ENCODE results near the gene HCN2. TPM values are rescaled to one million over a fixed set of nuclear protein-coding genes. Genes with fewer than 3 reads are reported as not detected.
A peak's percentile ranks its signal among the peaks of the same experiment; 100 is the strongest.
"Not testable (repeated sequence)": the region's sequence is repeated elsewhere in the genome, so short reads cannot be mapped to it uniquely, and the experiment has no call there.

The HCN2 gene
- total RNA-seq, 1 donor from 2014 or later = 8.0 TPM

- not testable (repeated sequence) for DNase-seq
Observed at GRCh38 chr19:605061-605971, 15.6 kb downstream of the HCN2 start.

GRCh38 chr19:607301-608154 lies 17.8 kb downstream of the HCN2 start:
- DNase-seq = no peak

DNA sequence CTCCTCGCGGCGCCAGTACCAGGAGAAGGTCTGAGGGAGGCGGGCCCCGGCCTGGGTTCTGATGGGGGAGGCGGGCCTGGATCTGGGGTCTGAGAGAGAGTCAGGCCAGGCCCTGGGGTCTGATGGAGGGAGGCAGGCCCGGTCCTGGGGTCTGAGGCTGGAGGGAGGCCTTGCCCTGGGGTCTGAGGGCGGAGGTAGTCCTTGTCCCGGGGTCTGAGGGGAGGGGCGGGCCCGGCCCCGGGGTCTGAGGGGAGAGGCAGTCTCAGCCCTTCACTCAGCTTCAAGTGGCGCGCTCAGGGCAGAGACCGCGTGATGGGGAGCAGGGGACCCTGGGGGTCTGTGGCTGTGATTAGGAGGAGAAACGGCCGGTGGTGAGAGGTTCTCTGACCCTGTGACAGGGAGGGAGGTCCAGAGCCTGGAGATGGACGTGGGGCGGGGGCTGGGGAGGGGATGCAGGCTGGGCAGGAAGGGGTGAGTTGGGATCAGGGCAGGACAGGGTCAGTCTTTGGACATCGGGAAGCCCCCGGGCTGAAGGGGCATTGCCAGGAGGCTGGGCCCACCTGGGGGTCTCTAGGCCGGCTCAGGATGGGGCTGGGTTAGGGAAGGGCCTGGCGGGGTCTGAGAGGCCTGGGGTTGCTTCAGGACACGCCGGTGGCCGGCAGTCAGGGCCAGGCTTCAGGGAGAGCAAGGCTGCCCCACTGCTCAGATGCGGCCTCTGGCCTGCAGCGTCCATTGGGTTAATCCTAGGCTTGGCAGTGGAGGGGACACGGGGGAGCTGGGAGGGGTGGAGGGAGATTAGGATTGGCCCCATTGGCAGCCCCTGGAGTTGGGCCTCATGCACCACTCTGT lies 18.7 kb downstream of the HCN2 start:
- DNase-seq = no peak

DNA sequence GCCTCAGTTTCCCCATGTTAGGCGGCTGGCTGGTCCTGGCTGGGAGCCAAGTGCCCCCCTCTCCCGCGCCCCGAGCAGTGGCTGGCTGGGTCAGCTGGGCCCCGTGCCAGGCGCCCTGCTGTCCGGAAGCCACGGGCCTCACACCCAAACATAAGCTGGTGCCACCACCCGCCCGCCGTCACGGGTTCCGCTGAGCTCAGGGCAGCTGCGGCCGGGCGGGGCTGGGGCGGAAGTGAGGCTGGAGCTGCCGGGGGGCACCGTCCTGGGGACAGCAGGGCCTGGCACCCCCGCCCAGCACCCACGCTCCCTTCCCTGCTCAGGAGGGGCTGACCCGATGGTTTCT lies 19.3 kb downstream of the HCN2 start:
- DNase-seq = peak; percentile 51

GRCh38 chr19:610071-610800 lies 20.6 kb downstream of the HCN2 start:
- no peak for DNase-seq

DNA sequence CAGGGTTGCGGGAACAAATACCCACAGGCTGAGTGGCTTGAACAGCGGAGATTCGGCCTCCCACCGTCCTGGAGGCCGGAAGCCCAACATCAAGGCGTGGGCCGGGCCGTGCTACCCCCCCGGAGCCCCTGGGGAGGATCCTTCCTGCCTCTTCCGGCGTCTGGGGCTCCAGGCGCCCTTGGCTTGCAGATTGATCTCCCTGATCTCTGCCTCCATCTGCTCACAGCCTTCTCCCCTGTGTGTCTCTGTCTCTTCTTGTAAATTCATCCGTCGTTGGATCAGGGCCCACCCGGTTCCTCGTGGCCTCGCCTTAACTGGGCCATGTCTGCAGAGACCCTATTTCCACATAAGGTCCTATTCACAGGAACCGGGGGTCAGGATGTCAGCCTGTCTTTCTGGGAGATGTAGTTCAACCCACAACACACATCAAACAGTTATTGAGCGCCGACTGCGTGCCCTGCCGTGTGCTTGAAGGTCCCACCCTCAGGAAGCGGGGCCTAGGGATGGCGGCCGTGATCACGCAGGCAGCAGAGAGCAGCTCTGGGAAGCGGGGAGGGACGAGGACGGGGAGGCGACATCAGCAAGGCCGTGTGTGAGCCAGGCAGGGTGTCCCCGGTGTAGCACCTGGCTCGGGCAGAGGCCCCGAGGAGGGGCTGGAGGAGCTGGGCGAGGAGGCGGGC lies 21.3 kb downstream of the HCN2 start:
- DNase-seq = no peak

- DNase-seq = no peak
Observed at GRCh38 chr19:611481-611868, 21.8 kb downstream of the HCN2 start.

DNA sequence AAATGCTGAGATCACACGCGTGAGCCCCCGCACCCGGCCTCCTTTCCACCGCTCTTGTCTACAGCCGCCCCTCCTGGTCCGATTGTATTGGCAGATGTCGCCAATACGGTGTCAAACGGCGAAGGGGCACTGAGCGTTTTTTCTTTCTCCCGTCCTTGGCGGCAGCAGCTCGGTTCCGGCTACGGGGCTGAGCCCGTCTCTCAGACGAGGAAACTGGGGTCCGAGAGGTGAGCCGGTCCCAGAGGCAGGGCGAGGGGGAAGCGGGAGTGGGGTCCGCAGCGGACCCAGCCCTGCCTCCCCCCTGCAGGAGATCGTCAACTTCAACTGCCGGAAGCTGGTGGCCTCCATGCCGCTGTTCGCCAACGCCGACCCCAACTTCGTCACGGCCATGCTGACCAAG lies 23.3 kb downstream of the HCN2 start:
- DNase-seq = no peak

- no peak for DNase-seq
Observed at GRCh38 chr19:613732-614567, 24.3 kb downstream of the HCN2 start.

DNA sequence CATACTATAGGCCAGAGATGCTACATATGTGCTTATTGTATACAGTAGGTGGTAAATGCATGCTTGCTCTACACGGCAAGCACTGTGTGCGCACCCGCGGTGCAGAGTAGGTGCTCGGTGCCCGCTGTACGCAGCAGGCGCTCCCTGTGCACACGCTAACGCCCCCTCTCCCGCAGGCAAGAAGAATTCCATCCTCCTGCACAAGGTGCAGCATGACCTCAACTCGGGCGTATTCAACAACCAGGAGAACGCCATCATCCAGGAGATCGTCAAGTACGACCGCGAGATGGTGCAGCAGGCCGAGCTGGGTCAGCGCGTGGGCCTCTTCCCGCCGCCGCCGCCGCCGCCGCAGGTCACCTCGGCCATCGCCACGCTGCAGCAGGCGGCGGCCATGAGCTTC lies 25.9 kb downstream of the HCN2 start:
- no peak for DNase-seq

DNA sequence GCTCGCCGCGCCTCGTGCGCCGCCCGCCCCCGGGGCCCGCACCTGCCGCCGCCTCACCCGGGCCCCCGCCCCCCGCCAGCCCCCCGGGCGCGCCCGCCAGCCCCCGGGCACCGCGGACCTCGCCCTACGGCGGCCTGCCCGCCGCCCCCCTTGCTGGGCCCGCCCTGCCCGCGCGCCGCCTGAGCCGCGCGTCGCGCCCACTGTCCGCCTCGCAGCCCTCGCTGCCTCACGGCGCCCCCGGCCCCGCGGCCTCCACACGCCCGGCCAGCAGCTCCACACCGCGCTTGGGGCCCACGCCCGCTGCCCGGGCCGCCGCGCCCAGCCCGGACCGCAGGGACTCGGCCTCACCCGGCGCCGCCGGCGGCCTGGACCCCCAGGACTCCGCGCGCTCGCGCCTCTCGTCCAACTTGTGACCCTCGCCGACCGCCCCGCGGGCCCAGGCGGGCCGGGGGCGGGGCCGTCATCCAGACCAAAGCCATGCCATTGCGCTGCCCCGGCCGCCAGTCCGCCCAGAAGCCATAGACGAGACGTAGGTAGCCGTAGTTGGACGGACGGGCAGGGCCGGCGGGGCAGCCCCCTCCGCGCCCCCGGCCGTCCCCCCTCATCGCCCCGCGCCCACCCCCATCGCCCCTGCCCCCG lies 26.5 kb downstream of the HCN2 start:
- DNase-seq = no peak

DNA sequence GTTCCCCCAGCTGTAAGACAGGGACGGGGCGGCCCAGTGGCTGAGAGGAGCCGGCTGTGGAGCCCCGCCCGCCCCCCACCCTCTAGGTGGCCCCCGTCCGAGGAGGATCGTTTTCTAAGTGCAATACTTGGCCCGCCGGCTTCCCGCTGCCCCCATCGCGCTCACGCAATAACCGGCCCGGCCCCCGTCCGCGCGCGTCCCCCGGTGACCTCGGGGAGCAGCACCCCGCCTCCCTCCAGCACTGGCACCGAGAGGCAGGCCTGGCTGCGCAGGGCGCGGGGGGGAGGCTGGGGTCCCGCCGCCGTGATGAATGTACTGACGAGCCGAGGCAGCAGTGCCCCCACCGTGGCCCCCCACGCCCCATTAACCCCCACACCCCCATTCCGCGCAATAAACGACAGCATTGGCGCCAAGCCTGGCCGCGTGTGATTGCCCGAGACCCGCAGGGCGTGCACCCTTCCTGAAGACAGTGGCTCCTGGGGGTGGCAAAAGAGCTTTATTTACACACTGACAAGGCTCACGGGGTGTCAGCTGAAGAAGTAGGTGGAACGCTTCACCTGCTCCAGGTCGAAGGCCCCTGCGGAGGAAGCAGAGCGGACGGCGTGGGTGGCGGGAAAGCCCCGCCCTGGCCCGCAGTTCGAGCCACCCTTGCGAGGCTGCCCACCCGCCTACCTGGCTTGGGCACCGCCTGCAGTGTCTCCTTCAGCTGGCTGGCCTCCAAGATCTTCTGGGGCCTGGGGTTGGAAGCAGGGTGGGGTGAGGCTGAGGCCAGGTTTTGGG lies 27.3 kb downstream of the HCN2 start:
- DNase-seq = no peak

- DNase-seq = no peak
Observed at GRCh38 chr19:617551-618246, 28.0 kb downstream of the HCN2 start.

DNA sequence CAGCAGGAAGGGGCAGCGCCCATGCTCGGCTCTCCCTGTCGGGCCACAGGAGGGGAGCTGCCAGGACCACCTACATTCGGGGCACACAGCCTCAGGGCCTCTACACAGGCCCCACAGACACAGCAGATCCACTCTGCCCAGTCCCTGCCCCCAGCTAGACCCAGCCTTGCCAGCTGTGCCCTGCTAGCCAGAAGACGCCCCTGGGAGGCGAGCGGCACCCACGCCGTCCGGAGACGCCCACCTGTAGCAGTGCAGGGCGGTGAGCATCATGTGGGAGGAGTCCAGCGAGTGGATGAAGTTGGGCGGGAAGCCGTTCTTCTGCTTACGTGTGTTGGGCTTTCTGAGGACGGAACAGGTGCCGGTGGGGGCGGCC lies 28.6 kb downstream of the HCN2 start:
- DNase-seq = no peak

GRCh38 chr19:618674-619285 lies 29.1 kb downstream of the HCN2 start:
- no peak for DNase-seq

DNA sequence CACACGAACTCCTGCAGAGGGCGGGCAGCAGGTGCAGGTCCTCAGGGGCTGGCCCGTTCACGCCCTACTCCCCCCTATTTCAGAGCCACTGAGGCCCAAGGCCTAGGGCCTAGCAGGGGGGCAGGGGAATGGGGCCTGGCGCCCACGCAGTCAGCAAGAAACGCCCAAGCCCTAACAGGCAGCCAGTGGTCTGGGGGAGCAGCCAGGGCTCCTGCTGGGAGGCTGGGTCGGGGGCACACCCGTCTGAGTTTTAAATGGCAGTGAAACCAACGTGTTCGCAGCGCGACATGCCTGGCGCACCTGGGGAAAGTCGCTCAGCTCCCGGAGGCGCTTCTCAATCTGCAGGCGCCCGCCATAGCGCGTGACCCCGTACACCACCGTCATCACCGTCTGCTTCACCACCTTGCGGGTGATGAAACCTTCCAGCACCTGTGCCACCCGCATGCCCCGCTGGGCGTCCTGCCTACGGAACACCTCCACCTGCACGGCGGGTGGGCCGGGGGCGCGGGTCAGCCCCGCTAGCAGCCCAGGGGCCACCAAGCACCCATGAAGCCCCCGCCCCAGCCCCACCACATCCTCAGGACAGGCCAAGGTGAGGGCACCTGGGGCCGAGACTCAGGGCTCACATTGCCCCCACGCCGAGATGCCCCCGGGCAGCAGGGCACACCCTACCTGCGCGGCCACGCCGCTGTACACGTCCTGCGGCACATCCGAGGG lies 29.8 kb downstream of the HCN2 start:
- DNase-seq = no peak

GRCh38 chr19:620166-620862 lies 30.6 kb downstream of the HCN2 start:
- no peak for DNase-seq
